ENCODE measurements around the gene ELAVL1.

- no peak for TF ChIP-seq POLR2AphosphoS5 (IDR thresholded peaks at IDR 0.05; ENCODE audit: low read depth, low read length)
- no peak for TF ChIP-seq CTCF (IDR thresholded peaks at IDR 0.05)
- no peak for TF ChIP-seq SMC3 (IDR thresholded peaks at IDR 0.05; ENCODE audit: low read depth, low read length)
- TF ChIP-seq, protein P1, sequence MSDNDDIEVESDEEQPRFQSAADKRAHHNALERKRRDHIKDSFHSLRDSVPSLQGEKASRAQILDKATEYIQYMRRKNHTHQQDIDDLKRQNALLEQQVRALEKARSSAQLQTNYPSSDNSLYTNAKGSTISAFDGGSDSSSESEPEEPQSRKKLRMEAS (IDR thresholded peaks at IDR 0.05; ENCODE audit: low read depth): no peak; the same call in 1 of the 2 replicates
- TF ChIP-seq EP300 (IDR thresholded peaks at IDR 0.05; ENCODE audit: borderline replicate concordance in 1 of 2, low read depth in 1 of 2, low read length in 1 of 2): no peak
- no peak for TF ChIP-seq EZH2phosphoT487 (IDR thresholded peaks at IDR 0.05; ENCODE audit: borderline replicate concordance, low read depth)
- no peak for TF ChIP-seq GATA2 (CRISPR knock-in tag; IDR thresholded peaks at IDR 0.05)
- no peak for TF ChIP-seq RAD21 (IDR thresholded peaks at IDR 0.05; ENCODE audit: low read length)
- no peak for TF ChIP-seq FOSL2 (IDR thresholded peaks at IDR 0.05; ENCODE audit: borderline replicate concordance, low read depth)
- no peak for TF ChIP-seq USF2 (IDR thresholded peaks at IDR 0.05; ENCODE audit: borderline replicate concordance, low read depth, low read length)
- TF ChIP-seq MEF2A (IDR thresholded peaks at IDR 0.05; ENCODE audit: borderline replicate concordance, low read depth): no peak
- no peak for TF ChIP-seq ELF1 (IDR thresholded peaks at IDR 0.05)
- no peak for TF ChIP-seq REST (IDR thresholded peaks at IDR 0.05; ENCODE audit: low read depth, low read length)
- no peak for TF ChIP-seq RFX5 (IDR thresholded peaks at IDR 0.05; ENCODE audit: low read length)
Measured at GRCh38 chr19:7942981-7943443, 62.4 kb downstream of the ELAVL1 start.

Measured in SK-N-SH (cell line).